GM20431 (cell line): ENCODE measurements around the gene EIF4E3.

Experiments used
- in situ Hi-C: fragments of 300-500 bp; cut with MseI, MboI; formaldehyde crosslinking; loops from one replicate; pipeline ENCODE4 v1.15.0; 2020; ENCODE audit warnings: low sequenced_read_pairs; ENCODE audit not compliant: unreplicated experiment

Gene EIF4E3

GRCh38 chr3:71724584-71725270 lies 475 bp downstream of the EIF4E3 start:
- in situ Hi-C loops = loop anchor here (10.0 to 25.0 kb wide), 3 partner anchors 60 to 1363 kb away; partner anchors contain the start of genes PROK2 and SHQ1

- in situ Hi-C loops = loop anchor here (10.0 to 25.0 kb wide), 2 partner anchors 61 to 1363 kb away; partner anchors contain the start of gene PROK2
Measured at GRCh38 chr3:71724171-71724453, 1.1 kb downstream of the EIF4E3 start.

- in situ Hi-C loops = loop anchor here (10.0 to 25.0 kb wide), 2 partner anchors 61 to 1364 kb away; partner anchors contain the start of gene PROK2
Measured at GRCh38 chr3:71723452-71724170, 1.6 kb downstream of the EIF4E3 start.

GRCh38 chr3:71722693-71723092 lies 2.5 kb downstream of the EIF4E3 start:
- in situ Hi-C loops = loop anchor here (10.0 to 25.0 kb wide), 2 partner anchors 62 to 1365 kb away; partner anchors contain the start of gene PROK2

GRCh38 chr3:71721651-71722157 lies 3.5 kb downstream of the EIF4E3 start:
- in situ Hi-C loops = loop anchor here (10.0 to 25.0 kb wide), 2 partner anchors 63 to 1366 kb away; partner anchors contain the start of gene PROK2

- in situ Hi-C loops = loop anchor here (10.0 to 25.0 kb wide), 2 partner anchors 64 to 1366 kb away; partner anchors contain the start of gene PROK2
Measured at GRCh38 chr3:71721002-71721401, 4.2 kb downstream of the EIF4E3 start.

- in situ Hi-C loops = loop anchor here (25.0 kb wide), 1 partner anchor 1369 kb away; no protein-coding TSS in a partner anchor
Measured at GRCh38 chr3:71718072-71718471, 7.1 kb downstream of the EIF4E3 start.

- in situ Hi-C loops = loop anchor here (25.0 kb wide), 1 partner anchor 1373 kb away; no protein-coding TSS in a partner anchor
Measured at GRCh38 chr3:71714595-71714994, 10.6 kb downstream of the EIF4E3 start.

- in situ Hi-C loops = loop anchor here (25.0 kb wide), 1 partner anchor 1374 kb away; no protein-coding TSS in a partner anchor
Measured at GRCh38 chr3:71713041-71713440, 12.2 kb downstream of the EIF4E3 start.

GRCh38 chr3:71710906-71711494 lies 14.2 kb downstream of the EIF4E3 start:
- in situ Hi-C loops = loop anchor here (25.0 kb wide), 1 partner anchor 1376 kb away; no protein-coding TSS in a partner anchor

GRCh38 chr3:71709908-71710511 lies 15.2 kb downstream of the EIF4E3 start:
- in situ Hi-C loops = loop anchor here (25.0 kb wide), 1 partner anchor 1377 kb away; no protein-coding TSS in a partner anchor

- in situ Hi-C loops = loop anchor here (25.0 kb wide), 1 partner anchor 1379 kb away; no protein-coding TSS in a partner anchor
Measured at GRCh38 chr3:71708476-71709105, 16.6 kb downstream of the EIF4E3 start.

- in situ Hi-C loops = loop anchor here (25.0 kb wide), 1 partner anchor 1380 kb away; no protein-coding TSS in a partner anchor
Measured at GRCh38 chr3:71707595-71707994, 17.6 kb downstream of the EIF4E3 start.

- in situ Hi-C loops = loop anchor here (25.0 kb wide), 1 partner anchor 1382 kb away; no protein-coding TSS in a partner anchor
Measured at GRCh38 chr3:71705681-71706080, 19.5 kb downstream of the EIF4E3 start.

- in situ Hi-C loops = loop anchor here (25.0 kb wide), 1 partner anchor 1382 kb away; no protein-coding TSS in a partner anchor
Measured at GRCh38 chr3:71704915-71705314, 20.3 kb downstream of the EIF4E3 start.

GRCh38 chr3:71703797-71704196 lies 21.4 kb downstream of the EIF4E3 start:
- in situ Hi-C loops = loop anchor here (25.0 kb wide), 1 partner anchor 1384 kb away; no protein-coding TSS in a partner anchor

- in situ Hi-C loops = loop anchor here (25.0 kb wide), 1 partner anchor 1385 kb away; no protein-coding TSS in a partner anchor
Measured at GRCh38 chr3:71702131-71703024, 22.8 kb downstream of the EIF4E3 start.

GRCh38 chr3:71701251-71701762 lies 23.9 kb downstream of the EIF4E3 start:
- in situ Hi-C loops = loop anchor here (25.0 kb wide), 1 partner anchor 1386 kb away; no protein-coding TSS in a partner anchor
